SK-N-SH (cell line): ENCODE measurements around the gene IDH2. TPM values are rescaled to one million over a fixed set of nuclear protein-coding genes. Genes with fewer than 3 reads are reported as not detected.

Experiments used
- CTCF ChIA-PET: fragments of 300-600, 350-600 bp; formaldehyde crosslinking; extraction: SDS; loops from one replicate; lab custom pipeline; 2021; lab: Yijun Ruan, JAX
- POLR2A ChIA-PET: fragments of 350-600 bp; sonication (Branson Sonifier 250); formaldehyde crosslinking; extraction: SDS; loops from one replicate; lab custom pipeline; 2020; ENCODE audit warnings: antibody characterized with exemption, inconsistent platforms; lab: Yijun Ruan, JAX
- DNase-seq: peaks from one replicate; pipeline ENCODE4 v3.0.0; 2012
- H2AFZ ChIP-seq: fragments of 200-600 bp; sonication (generic); 2 replicates; pipeline ENCODE4 v1.8.1; 2016; ENCODE audit warnings: antibody characterized with exemption, mild to moderate bottlenecking, low read depth
- H3F3A ChIP-seq: fragments of 200-600 bp; sonication (generic); replicated peaks from 2 replicates; pipeline ENCODE3; 2016; ENCODE audit warnings: antibody characterized with exemption, mild to moderate bottlenecking; ENCODE audit not compliant: insufficient read depth
- H3K27ac ChIP-seq, 2 experiments: fragments of 200-500 bp in 1 of 2; fragments of 200-600 bp in 1 of 2; sonication (Bioruptor generic) in 1 of 2; sonication (generic), shearing (Covaris generic) in 1 of 2; 2 replicates each; pipeline versions ENCODE4 v1.5.1 to v1.6.1; 2014 to 2016; ENCODE audit warnings: low read depth in 2 of 2, inconsistent platforms in 1 of 2, low read length in 1 of 2, mild to moderate bottlenecking in 1 of 2, mixed read lengths in 1 of 2
- H3K27me3 ChIP-seq: fragments of 200-600 bp; sonication (generic), shearing (Covaris generic); 2 replicates; pipeline ENCODE4 v1.6.1; 2016; ENCODE audit warnings: mixed run types; ENCODE audit not compliant: insufficient read depth
- H3K36me3 ChIP-seq, 2 experiments: fragments of 200-500 bp in 1 of 2; fragments of 200-600 bp in 1 of 2; sonication (Bioruptor generic) in 1 of 2; sonication (generic) in 1 of 2; replicated peaks in 1 of 2; 2 replicates each; pipeline versions ENCODE3 to v1.5.1; 2014 to 2016; ENCODE audit warnings: low read length in 1 of 2, mild to moderate bottlenecking in 1 of 2; ENCODE audit not compliant: insufficient read depth in 2 of 2, control insufficient read depth in 1 of 2
- H3K4me1 ChIP-seq, 2 experiments: fragments of 200-500 bp in 1 of 2; fragments of 200-600 bp in 1 of 2; sonication (Bioruptor generic) in 1 of 2; sonication (generic), shearing (Covaris generic) in 1 of 2; 2 replicates each; pipeline versions ENCODE4 v1.5.1 to v1.6.1; 2014 to 2016; ENCODE audit warnings: low read depth in 1 of 2, low read length in 1 of 2, mixed run types in 1 of 2; ENCODE audit not compliant: insufficient read depth in 2 of 2, control insufficient read depth in 1 of 2
- H3K4me2 ChIP-seq: fragments of 200-600 bp; sonication (generic), shearing (Covaris generic); 2 replicates; pipeline ENCODE4 v1.6.1; 2017; ENCODE audit warnings: mixed run types
- H3K4me3 ChIP-seq, 2 experiments: fragments of 200-500 bp in 1 of 2; fragments of 200-600 bp in 1 of 2; sonication (Bioruptor generic) in 1 of 2; sonication (generic), shearing (Covaris generic) in 1 of 2; 2 replicates each; pipeline versions ENCODE4 v1.5.1 to v1.8.1; 2014 to 2016; ENCODE audit warnings: low read depth in 2 of 2, inconsistent platforms in 1 of 2, low read length in 1 of 2, mild to moderate bottlenecking in 1 of 2, mixed read lengths in 1 of 2, moderate library complexity in 1 of 2
- H3K79me2 ChIP-seq: fragments of 200-600 bp; sonication (generic); 2 replicates; pipeline ENCODE4 v1.8.1; 2017; ENCODE audit warnings: mild to moderate bottlenecking; ENCODE audit not compliant: insufficient read depth
- H3K9ac ChIP-seq: fragments of 200-600 bp; sonication (generic); 2 replicates; pipeline ENCODE4 v1.6.1; 2017; ENCODE audit warnings: mixed run types
- H3K9me2 ChIP-seq: fragments of 200-600 bp; sonication (generic); 2 replicates; pipeline ENCODE4 v1.6.1; 2017; ENCODE audit warnings: mixed run types
- H3K9me3 ChIP-seq: fragments of 200-600 bp; sonication (generic); 2 replicates; pipeline ENCODE4 v1.6.1; 2017; ENCODE audit warnings: mixed run types, mild to moderate bottlenecking, moderate library complexity
- H4K20me1 ChIP-seq: fragments of 200-600 bp; sonication (generic); 2 replicates; pipeline ENCODE4 v1.6.1; 2017; ENCODE audit warnings: mild to moderate bottlenecking, mixed run types; ENCODE audit not compliant: insufficient read depth
- CHD2 ChIP-seq: fragments of 150-350 bp; IDR thresholded peaks from 2 replicates; pipeline ENCODE4 v1.6.1; 2018; ENCODE audit warnings: low read length; ENCODE audit not compliant: partially characterized antibody
- GABPA ChIP-seq: IDR thresholded peaks from 2 replicates; pipeline ENCODE4 v1.4.0; 2012; ENCODE audit warnings: low read depth, mild to moderate bottlenecking
- JUND ChIP-seq: IDR thresholded peaks from 2 replicates; pipeline ENCODE4 v1.4.0; 2012
- MAX ChIP-seq: IDR thresholded peaks from 2 replicates; pipeline ENCODE4 v1.4.0; 2012; ENCODE audit warnings: low read depth
- MXI1 ChIP-seq: IDR thresholded peaks from 2 replicates; pipeline ENCODE4 v1.6.1; 2012; ENCODE audit warnings: mild to moderate bottlenecking, low read depth, low read length, improper control_type of control experiment
- NFIC ChIP-seq: IDR thresholded peaks from 2 replicates; pipeline ENCODE4 v1.4.0; 2012; ENCODE audit warnings: borderline replicate concordance
- NRF1 ChIP-seq: IDR thresholded peaks from 2 replicates; pipeline ENCODE4 v1.6.1; 2012; ENCODE audit warnings: low read depth, mild to moderate bottlenecking, low read length
- RAD21 ChIP-seq: IDR thresholded peaks from 2 replicates; pipeline ENCODE4 v1.6.1; 2012; ENCODE audit warnings: mild to moderate bottlenecking, low read length
- RCOR1 ChIP-seq: fragments of 150-350 bp; IDR thresholded peaks from 2 replicates; pipeline ENCODE4 v1.6.1; 2017; ENCODE audit warnings: antibody characterized with exemption, low read length
- RXRA ChIP-seq: IDR thresholded peaks from 2 replicates; pipeline ENCODE4 v1.4.0; 2012; ENCODE audit warnings: low read depth, mild to moderate bottlenecking, borderline replicate concordance
- SIN3A ChIP-seq: IDR thresholded peaks from 2 replicates; pipeline ENCODE4 v1.6.1; 2012; ENCODE audit warnings: low read depth, mild to moderate bottlenecking, low read length, moderate library complexity, borderline replicate concordance
- SMC3 ChIP-seq: IDR thresholded peaks from 2 replicates; pipeline ENCODE4 v1.6.1; 2012; ENCODE audit warnings: low read depth, low read length, improper control_type of control experiment
- TEAD4 ChIP-seq: IDR thresholded peaks from 2 replicates; pipeline ENCODE4 v1.4.0; 2012; ENCODE audit warnings: mild to moderate bottlenecking, borderline replicate concordance; ENCODE audit not compliant: insufficient read depth
- USF1 ChIP-seq: IDR thresholded peaks from 2 replicates; pipeline ENCODE4 v1.4.0; 2012; ENCODE audit warnings: low read depth, borderline replicate concordance
- USF2 ChIP-seq: fragments of 150-350 bp; IDR thresholded peaks from 2 replicates; pipeline ENCODE4 v1.6.1; 2017; ENCODE audit warnings: antibody characterized with exemption, low read length, low read depth, borderline replicate concordance
- ZBTB33 ChIP-seq: IDR thresholded peaks from 2 replicates; pipeline ENCODE4 v1.4.0; 2012; ENCODE audit warnings: low read depth, borderline replicate concordance
- WGBS: methylation state at CpG from one replicate; pipeline ENCODE4 v1.1.6; 2017; ENCODE audit warnings: low lambda C conversion rate; 5-methylcytosine and 5-hydroxymethylcytosine counted together
- polyA plus RNA-seq, 3 experiments: library from polyadenylated mRNA; depleted of rRNA; stranded (reverse); fragments of >200 nt; gene quantifications; 2 replicates each; pipeline ENCODE4 v1.2.3, GENCODE V29; 2012
- TF ChIP-seq, protein P1 (sequence below): fragments of 200-600 bp; sonication (generic); IDR thresholded peaks from 2 replicates; pipeline ENCODE4 v1.6.1; 2017; ENCODE audit warnings: antibody characterized with exemption, mild to moderate bottlenecking, moderate library complexity

Gene IDH2
- polyA plus RNA-seq, 1 of the 3 experiments (the other 2 are of a cell fraction) = 25.2 TPM

DNA sequence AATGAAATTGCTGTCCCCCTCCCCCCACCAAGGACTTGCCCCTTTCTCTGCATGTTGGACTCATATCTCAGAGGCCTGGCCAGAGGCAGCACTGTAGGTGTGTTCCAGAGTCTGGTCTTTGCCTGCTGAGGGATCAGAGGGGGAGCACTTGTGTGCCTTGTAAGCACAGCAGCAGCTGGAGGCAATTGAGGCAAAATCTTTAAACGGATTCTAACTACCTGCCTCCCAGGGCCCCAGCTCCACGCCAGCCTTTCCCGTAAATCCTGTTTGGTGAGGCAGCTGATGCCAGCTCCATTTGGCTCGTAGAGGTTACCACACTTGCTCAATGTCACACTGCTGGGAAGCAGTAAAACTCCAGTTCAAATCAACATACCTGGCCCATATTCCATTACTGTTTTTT, 2.3 kb upstream of the IDH2 start (continued):
- no peak for TF ChIP-seq GABPA

DNA sequence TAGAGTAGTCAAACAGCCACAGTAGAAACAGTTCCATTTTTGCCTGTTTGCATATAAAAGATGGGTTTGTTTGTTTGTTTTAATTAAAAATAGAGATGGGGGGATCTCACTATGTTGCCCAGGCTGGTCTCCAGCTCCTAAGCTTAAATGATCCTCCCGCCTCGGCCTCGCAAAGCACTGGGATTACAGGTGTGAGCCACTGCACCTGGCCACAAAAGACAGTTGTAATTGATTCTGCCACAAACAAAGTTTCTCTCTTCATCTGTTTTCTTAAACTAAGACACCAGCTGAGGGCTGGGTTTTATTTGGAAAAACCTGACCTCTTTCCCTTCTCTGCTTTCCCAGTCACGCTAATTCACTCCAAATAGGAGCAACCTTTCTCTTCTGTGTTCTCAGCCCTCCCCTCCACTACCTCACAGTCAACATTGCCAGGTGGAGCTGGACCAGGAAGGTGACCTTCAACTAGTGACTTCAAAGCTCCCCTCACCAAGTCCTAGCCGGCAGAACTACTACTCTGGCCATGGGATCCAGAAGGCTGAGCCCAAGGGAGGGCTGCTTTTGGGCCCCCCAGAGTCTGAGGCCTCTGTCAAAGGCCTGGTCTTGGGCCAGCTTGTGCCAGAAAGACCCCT, 1.5 kb upstream of the IDH2 start:
- Histone ChIP-seq H3K79me2 (peaks cover 8% of the 10 kb centered on the region; the same call in 1 of the 2 replicates), H4K20me1 (no peaks in the 10 kb centered on the region), H3K9me2 (no peaks in the 10 kb centered on the region), H3K9ac (no peak overlapping the region), H3K9me3 (no peaks in the 10 kb centered on the region), H3K27ac (no peak overlapping the region), H3K4me3 (no peak overlapping the region), H3F3A (peaks cover 3% of the 10 kb centered on the region), H2AFZ (no peak overlapping the region), H3K36me3 (no peaks in the 10 kb centered on the region), H3K4me1 (peaks cover 8 to 25% of the 10 kb centered on the region in 2 experiments; a peak in 2 of 4 replicates), H3K27me3 (no peaks in the 10 kb centered on the region), H3K4me2 (no peak overlapping the region)
- ChIA-PET POLR2A (interaction anchor here (0.5 kb wide), 1 partner anchor 80 kb away, joined by 4 read pairs; no protein-coding TSS in a partner anchor), CTCF (interaction anchor here (1.2 to 2.1 kb wide), 3 partner anchors 15 to 37 kb away, joined by 3 to 7 read pairs (median 3); no protein-coding TSS in a partner anchor)
- DNase-seq = no peak
- 98% methylated on average over 5 of the region's 5 CpGs for WGBS
- TF ChIP-seq RCOR1 = no peak

GRCh38 chr15:90101130-90101968, 919 bp downstream of the IDH2 start:
- no peaks in the 10 kb centered on the region for H3K9me3 ChIP-seq
- peak overlapping the region; percentile 82 for H3K4me2 ChIP-seq
- peak; percentile 75 for DNase-seq
- ChIA-PET POLR2A (interaction anchor here (0.8 to 2.1 kb wide), 5 partner anchors 12 to 207 kb away, joined by 3 to 10 read pairs (median 5); partner anchors contain the start of genes AP3S2, CIB1 and GDPGP1), CTCF (interaction anchor here (1.0 to 1.7 kb wide), 6 partner anchors 17 to 340 kb away, joined by 3 to 6 read pairs (median 4); partner anchors contain the start of genes AP3S2 and TTLL13)
- peaks cover 8% of the 10 kb centered on the region; the same call in 1 of the 2 replicates for H3K79me2 ChIP-seq
- H3K9ac ChIP-seq = peak overlapping the region; percentile 83
- WGBS = 30% methylated on average over 35 of the region's 40 CpGs
- H2AFZ ChIP-seq = peak overlapping the region; percentile 68; the same call in 1 of the 2 replicates
- no peaks in the 10 kb centered on the region for H3K27me3 ChIP-seq
- peak overlapping the region in 1 of 2 experiments; percentile 81; a peak in 2 of 4 replicates for H3K27ac ChIP-seq
- no peaks in the 10 kb centered on the region for H3K9me2 ChIP-seq
- H4K20me1 ChIP-seq = no peaks in the 10 kb centered on the region
- H3K36me3 ChIP-seq = no peaks in the 10 kb centered on the region
- H3F3A ChIP-seq = peaks cover 3% of the 10 kb centered on the region
- H3K4me1 ChIP-seq = peaks cover 12 to 25% of the 10 kb centered on the region in 2 experiments; a peak in 2 of 4 replicates
- peak overlapping the region; percentile 77 to 79 for H3K4me3 ChIP-seq
- TF ChIP-seq SMC3 (no peak), TEAD4 (no peak), RXRA (no peak), GABPA (no peak), USF1 (no peak), ZBTB33 (no peak), NRF1 (no peak), MAX (no peak), USF2 (no peak), RAD21 (no peak), CHD2 (no peak), JUND (no peak), NFIC (no peak), MXI1 (no peak; the same call in 1 of the 2 replicates), SIN3A (no peak)
- TF ChIP-seq, protein P1, sequence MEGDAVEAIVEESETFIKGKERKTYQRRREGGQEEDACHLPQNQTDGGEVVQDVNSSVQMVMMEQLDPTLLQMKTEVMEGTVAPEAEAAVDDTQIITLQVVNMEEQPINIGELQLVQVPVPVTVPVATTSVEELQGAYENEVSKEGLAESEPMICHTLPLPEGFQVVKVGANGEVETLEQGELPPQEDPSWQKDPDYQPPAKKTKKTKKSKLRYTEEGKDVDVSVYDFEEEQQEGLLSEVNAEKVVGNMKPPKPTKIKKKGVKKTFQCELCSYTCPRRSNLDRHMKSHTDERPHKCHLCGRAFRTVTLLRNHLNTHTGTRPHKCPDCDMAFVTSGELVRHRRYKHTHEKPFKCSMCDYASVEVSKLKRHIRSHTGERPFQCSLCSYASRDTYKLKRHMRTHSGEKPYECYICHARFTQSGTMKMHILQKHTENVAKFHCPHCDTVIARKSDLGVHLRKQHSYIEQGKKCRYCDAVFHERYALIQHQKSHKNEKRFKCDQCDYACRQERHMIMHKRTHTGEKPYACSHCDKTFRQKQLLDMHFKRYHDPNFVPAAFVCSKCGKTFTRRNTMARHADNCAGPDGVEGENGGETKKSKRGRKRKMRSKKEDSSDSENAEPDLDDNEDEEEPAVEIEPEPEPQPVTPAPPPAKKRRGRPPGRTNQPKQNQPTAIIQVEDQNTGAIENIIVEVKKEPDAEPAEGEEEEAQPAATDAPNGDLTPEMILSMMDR = no peak
